Fibroblast of mammary gland (primary cell): ENCODE data around the gene CSHL1.

ENCODE experiments used
- DNase-seq: peaks from one replicate; pipeline ENCODE4 v3.0.0-alpha.2; 2010; ENCODE audit warnings: low read depth
- H3K4me3 ChIP-seq: 2 replicates; pipeline ENCODE4 v1.5.1; 2011; ENCODE audit warnings: low read depth, mild to moderate bottlenecking, low read length, moderate library complexity; ENCODE audit not compliant: control insufficient read depth
- TF ChIP-seq, protein P1 (sequence below): conservative IDR thresholded peaks from 2 replicates; pipeline ENCODE4 v1.5.1; 2011; ENCODE audit warnings: low read depth, low read length, inconsistent platforms; ENCODE audit not compliant: control insufficient read depth, insufficient read depth

CSHL1 gene

DNA sequence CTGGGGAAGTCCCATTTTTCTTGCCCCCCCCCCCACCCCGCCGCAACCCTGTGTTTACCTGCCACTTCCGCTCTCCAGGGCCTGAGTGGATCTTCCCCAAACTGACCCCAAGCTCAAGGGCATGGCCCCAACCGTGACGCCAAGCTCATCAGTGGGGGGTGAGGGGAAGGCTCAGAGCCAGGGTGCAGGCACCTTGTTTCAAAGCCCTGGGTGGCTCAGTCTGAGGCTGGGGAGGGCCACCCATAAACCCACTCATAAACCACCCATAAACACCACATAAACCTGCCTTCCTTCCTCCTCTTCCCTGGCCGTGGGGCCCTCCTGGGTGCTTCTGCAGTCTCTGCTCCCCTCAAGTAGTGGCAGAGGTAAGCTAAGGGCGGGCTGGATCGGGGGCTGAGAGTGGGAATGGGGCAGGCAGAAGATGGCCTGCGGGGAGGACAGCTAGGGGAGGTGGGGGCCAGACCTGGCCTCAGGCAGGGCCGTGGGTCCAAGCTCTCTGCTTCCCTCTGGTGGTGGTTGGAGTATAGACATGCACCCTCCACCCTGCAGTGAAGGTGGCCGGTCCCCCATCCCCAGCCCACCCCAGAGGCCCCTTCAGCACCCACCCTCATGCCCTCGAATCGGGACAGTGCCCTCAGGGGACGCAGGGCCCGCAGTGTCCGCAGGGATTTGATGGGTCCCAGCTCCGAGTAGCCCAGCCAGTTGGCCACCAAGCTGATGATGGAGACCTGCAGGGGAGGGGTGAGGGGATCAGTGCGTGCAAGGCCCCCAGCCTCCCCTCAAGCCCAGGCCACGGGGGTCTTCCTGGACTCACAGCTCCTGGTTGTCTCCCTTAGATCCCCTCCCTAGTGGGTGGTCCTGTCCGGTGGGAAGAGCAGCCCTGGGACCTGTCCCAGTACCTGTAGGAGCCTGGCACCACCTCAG, 35.6 kb upstream of the CSHL1 start:
- TF ChIP-seq, protein P1, sequence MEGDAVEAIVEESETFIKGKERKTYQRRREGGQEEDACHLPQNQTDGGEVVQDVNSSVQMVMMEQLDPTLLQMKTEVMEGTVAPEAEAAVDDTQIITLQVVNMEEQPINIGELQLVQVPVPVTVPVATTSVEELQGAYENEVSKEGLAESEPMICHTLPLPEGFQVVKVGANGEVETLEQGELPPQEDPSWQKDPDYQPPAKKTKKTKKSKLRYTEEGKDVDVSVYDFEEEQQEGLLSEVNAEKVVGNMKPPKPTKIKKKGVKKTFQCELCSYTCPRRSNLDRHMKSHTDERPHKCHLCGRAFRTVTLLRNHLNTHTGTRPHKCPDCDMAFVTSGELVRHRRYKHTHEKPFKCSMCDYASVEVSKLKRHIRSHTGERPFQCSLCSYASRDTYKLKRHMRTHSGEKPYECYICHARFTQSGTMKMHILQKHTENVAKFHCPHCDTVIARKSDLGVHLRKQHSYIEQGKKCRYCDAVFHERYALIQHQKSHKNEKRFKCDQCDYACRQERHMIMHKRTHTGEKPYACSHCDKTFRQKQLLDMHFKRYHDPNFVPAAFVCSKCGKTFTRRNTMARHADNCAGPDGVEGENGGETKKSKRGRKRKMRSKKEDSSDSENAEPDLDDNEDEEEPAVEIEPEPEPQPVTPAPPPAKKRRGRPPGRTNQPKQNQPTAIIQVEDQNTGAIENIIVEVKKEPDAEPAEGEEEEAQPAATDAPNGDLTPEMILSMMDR: peak; percentile 58
- DNase-seq: peak; percentile 31
- no peak overlapping the region for H3K4me3 ChIP-seq

DNA sequence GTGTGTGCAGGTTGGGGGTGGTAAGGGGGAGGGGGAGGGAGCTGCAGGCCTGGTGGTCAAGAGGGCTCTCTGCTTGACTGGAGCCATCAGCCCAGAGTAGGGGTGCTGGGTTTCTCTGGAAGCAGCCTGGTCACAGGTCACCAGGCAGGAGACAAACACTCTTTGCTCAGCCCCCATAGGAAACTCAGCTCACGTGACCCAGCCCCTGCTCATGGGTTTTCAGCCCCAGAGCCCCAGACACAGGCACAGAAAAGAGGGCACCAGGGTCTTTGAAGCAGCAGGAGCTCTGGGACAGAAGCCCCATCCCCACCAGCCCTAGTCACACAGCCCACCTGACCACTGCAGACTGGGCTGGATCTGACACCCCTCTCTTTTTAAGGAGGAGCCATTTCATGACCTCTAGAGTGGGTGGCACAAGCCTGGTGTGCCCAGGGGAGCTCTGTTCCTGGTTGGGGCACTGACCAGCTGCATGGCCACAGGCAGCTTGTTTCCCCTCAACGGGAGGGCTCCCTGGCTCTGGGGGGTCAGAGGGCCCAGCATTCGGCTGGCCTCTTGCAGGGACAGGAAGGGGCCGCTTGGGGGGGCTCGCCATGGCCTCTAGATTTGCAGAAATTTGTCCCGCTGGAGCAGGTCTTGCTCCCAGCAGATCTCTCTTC, 34.9 kb upstream of the CSHL1 start:
- TF ChIP-seq, protein P1: no peak
- no peak for DNase-seq
- H3K4me3 ChIP-seq: no peak overlapping the region

DNA sequence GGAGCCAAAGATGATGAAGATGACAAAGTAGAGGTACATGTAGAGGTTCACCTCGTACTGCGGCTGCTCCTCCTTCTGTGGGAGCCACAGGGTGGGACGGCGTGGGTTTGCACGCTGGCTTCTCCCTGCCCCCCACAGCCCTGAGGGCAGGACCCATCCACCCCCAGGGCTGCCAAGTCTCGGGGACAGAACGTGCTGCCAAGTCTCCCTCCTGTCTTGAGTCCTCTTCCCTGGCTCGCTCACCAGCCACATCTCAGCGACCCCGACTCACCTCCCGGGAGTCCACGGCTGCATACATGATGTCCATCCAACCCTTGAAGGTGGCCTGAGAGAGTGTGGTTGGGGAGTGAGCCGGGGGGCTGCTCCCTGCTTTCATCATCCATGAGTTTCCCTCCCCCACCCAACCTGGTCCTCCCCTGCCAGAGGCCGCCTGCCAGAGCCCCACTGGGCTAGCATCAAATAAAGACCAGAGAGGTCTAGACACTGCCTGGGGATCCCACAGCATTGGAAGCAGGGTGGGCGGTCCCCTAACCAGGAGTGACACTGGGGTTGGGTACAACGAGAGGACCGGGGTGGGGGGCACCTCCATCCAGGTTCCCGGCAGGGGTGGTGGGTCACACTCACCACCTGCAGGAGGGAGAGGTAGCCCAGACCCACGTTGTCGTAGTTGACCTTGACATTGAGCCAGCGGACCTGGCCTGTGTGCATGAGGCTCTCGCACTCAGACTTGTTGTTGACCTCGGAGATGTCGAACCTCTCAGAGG, 33.9 kb upstream of the CSHL1 start:
- H3K4me3 ChIP-seq: no peak overlapping the region
- no peak for DNase-seq
- TF ChIP-seq, protein P1: no peak

DNA sequence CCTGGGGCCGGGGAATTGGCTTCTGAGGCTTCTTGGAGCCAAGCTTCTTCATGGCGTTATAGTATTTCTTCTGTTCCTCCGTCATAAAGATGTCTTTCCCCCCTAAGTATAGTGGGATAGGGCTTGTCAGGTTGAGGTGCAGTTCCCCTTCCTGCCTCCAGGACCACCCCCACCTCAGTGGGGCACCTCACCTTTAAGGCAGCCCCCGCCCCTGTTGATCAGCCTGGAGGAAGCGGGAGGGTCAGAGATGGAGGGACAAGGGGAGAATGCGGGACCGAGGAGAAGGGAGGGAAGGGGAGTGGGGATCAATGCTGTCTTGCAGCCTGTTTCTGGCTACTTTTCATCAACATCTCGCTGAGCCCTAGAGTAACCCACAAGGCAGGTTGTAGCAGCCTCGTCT, 32.7 kb upstream of the CSHL1 start:
- TF ChIP-seq, protein P1: peak; percentile 14
- H3K4me3 ChIP-seq: no peak overlapping the region
- DNase-seq: no peak

DNA sequence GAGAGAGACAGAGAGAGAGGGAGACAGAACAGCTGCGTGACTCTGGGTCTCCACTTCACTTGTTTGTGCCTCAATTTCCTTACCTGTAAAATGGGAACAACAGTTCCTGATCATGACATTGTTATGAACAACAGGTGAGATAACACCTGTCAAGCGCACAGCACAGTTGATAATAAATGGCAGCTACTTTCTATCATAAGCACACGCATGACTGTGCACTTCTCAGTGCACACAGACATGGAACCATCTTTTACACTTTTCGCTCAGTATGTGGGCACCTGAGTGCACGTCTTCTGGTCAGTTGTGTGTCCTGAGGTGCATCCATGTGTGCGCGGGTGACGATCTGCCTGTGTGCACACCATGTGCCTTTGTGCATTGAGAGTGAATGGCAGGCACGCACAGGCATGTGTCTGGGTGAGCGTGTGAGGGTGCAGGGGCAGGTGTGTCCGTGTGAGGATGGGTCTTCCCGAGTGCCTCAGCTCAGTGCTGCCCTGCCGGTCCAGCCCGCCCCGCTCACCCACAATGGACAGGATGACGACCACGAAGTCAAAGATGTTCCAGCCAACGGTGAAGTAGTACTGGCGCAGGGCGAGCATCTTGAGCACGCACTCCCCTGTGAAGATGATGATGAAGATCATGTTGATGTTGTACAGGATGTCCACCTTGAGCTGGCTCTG, 31.4 kb upstream of the CSHL1 start:
- DNase-seq: no peak
- H3K4me3 ChIP-seq: no peak overlapping the region
- TF ChIP-seq, protein P1: no peak

DNA sequence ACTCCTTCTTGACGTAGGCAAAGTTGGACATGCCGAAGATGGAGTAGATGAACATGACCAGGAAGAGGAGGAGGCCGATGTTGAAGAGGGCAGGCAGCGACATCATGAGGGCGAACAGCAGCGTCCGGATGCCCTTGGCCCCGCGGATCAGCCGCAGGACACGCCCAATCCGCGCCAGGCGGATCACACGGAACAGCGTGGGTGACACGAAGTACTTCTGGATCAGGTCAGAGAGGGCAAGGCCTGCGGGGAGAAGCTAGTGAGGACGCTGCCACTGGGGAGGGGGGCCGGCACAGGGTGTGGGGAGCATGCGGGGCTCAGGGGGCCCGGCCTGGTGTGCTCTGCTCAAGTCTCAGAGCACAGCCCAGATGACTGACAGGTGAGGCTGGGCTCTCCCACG, 30.7 kb upstream of the CSHL1 start:
- TF ChIP-seq, protein P1: no peak
- no peak for DNase-seq

More for the DNA sequence above, 30.7 kb upstream of the CSHL1 start:
- no peak overlapping the region for H3K4me3 ChIP-seq
